Gastrocnemius medialis (tissue), 4 donors: ENCODE results near the gene COPS3. TPM values are rescaled to one million over a fixed set of nuclear protein-coding genes. Genes with fewer than 3 reads are reported as not detected.

Source experiments
- ATAC-seq, 2 donors: fragments of 150-250 bp; one replicate each; pipeline ENCODE4 v1.9.1; 2016
- DNase-seq, 2 donors: peaks; one replicate each; pipeline ENCODE4 v3.0.0-alpha.2; 2019
- H3K27ac ChIP-seq, 4 donors: fragments of 200-600 bp; sonication (generic); 1 replicate in 1 of 4; 2 replicates in 3 of 4; pipeline ENCODE4 v1.5.1; 2016 to 2018; ENCODE audit warnings: mild to moderate bottlenecking in 2 of 4, moderate library complexity in 1 of 4
- H3K27me3 ChIP-seq, 3 donors: fragments of 200-600 bp; sonication (generic) in 2 of 3; 1 replicate in 1 of 3; 2 replicates in 2 of 3; pipeline versions ENCODE4 v1.5.1 to v1.6.0; 2016 to 2019; ENCODE audit warnings: mild to moderate bottlenecking in 1 of 3, moderate library complexity in 1 of 3
- H3K36me3 ChIP-seq, 2 donors: fragments of 200-600 bp; sonication (generic) in 1 of 2; one replicate each; pipeline ENCODE4 v1.5.1; 2017 to 2018
- H3K4me1 ChIP-seq, 2 donors: fragments of 200-600 bp; sonication (generic) in 1 of 2; one replicate each; pipeline ENCODE4 v1.5.1; 2016 to 2017; ENCODE audit warnings: mild to moderate bottlenecking in 2 of 2
- H3K4me3 ChIP-seq, 4 donors: fragments of 200-600 bp; sonication (generic) in 3 of 4; 1 replicate in 1 of 4; 2 replicates in 3 of 4; pipeline ENCODE4 v1.5.1; 2016 to 2019; ENCODE audit warnings: mild to moderate bottlenecking in 2 of 4
- H3K9me3 ChIP-seq, 3 donors: fragments of 200-600 bp; sonication (generic) in 2 of 3; 1 replicate in 1 of 3; 2 replicates in 2 of 3; pipeline ENCODE4 v1.5.1; 2016 to 2019
- CTCF ChIP-seq, 5 experiments: fragments of 450-650 bp in 3 of 5; fragments of 200-600 bp in 2 of 5; sonication (generic) in 2 of 5; IDR thresholded peaks in 4 of 5; conservative IDR thresholded peaks in 1 of 5; 1 replicate in 4 of 5; 2 replicates in 1 of 5; pipeline ENCODE4 v1.5.1; 2016 to 2019; ENCODE audit warnings: antibody characterized with exemption in 5 of 5, mild to moderate bottlenecking in 3 of 5, moderate library complexity in 3 of 5
- POLR2A ChIP-seq, 2 donors: fragments of 450-650 bp; IDR thresholded peaks; one replicate each; pipeline ENCODE4 v1.6.1; 2017; ENCODE audit warnings: antibody characterized with exemption in 2 of 2, mild to moderate bottlenecking in 2 of 2, moderate library complexity in 2 of 2
- in situ Hi-C, 4 donors: fragments of 200-750 bp; cut with MboI; loops; one replicate each; pipeline versions ENCODE4 v1.15.0 to v1.8.0; 2017; ENCODE audit warnings: low sequenced_read_pairs in 4 of 4
- intact Hi-C: fragments of 100-400 bp; cut with DNase I; formaldehyde crosslinking; loops from one replicate; pipeline ENCODE4 v1.15.1; 2023; ENCODE audit warnings: low total_unique reads
- total RNA-seq, 4 donors: library from RNA; depleted of rRNA; stranded (reverse); fragments of >200 nt; gene quantifications; one replicate each; pipeline versions ENCODE4 v1.1.0 to v1.2.3, GENCODE V29; 2016

Gene COPS3
- total RNA-seq, 4 donors from 2014 or later: 145 to 249 (median 175) TPM

- Histone ChIP-seq H3K4me1 (no peaks in the 10 kb centered on the region), H3K4me3 (no peak overlapping the region), H3K36me3 (no peaks in the 10 kb centered on the region), H3K9me3 (no peaks in the 10 kb centered on the region), H3K27me3 (no peaks in the 10 kb centered on the region), H3K27ac (peak overlapping the region in 2 of 4 donors; percentile 54)
- in situ Hi-C loops: no loop called here
- peak; percentile 48 to 84 for DNase-seq
- intact Hi-C loops: no loop called here
- ATAC-seq: peak; percentile 94 to 98
- TF ChIP-seq POLR2A (IDR thresholded peaks at IDR 0.05) (no peak), CTCF (IDR thresholded peaks at IDR 0.05 in 4 of 5, conservative IDR thresholded peaks at IDR 0.05 in 1 of 5) (no peak)
Observed at GRCh38 chr17:17325228-17325627, 44.2 kb upstream of the COPS3 start.

GRCh38 chr17:17324616-17325015 lies 43.6 kb upstream of the COPS3 start:
- DNase-seq (no peak), ATAC-seq (no peak)
- no peaks in the 10 kb centered on the region for H3K36me3 ChIP-seq
- H3K4me1 ChIP-seq: no peaks in the 10 kb centered on the region
- H3K27ac ChIP-seq: no peak overlapping the region
- H3K9me3 ChIP-seq: no peaks in the 10 kb centered on the region
- in situ Hi-C loops: no loop called here
- H3K4me3 ChIP-seq: no peak overlapping the region
- intact Hi-C loops: no loop called here
- no peaks in the 10 kb centered on the region for H3K27me3 ChIP-seq
- TF ChIP-seq CTCF (IDR thresholded peaks at IDR 0.05 in 4 of 5, conservative IDR thresholded peaks at IDR 0.05 in 1 of 5) (no peak), POLR2A (IDR thresholded peaks at IDR 0.05) (no peak)

- Histone ChIP-seq H3K36me3 (no peaks in the 10 kb centered on the region), H3K27me3 (no peaks in the 10 kb centered on the region), H3K4me3 (no peak overlapping the region), H3K9me3 (no peaks in the 10 kb centered on the region), H3K27ac (no peak overlapping the region), H3K4me1 (no peaks in the 10 kb centered on the region)
- ATAC-seq: no peak
- TF ChIP-seq POLR2A (IDR thresholded peaks at IDR 0.05) (no peak), CTCF (IDR thresholded peaks at IDR 0.05 in 4 of 5, conservative IDR thresholded peaks at IDR 0.05 in 1 of 5) (no peak)
- no peak for DNase-seq
- in situ Hi-C loops: no loop called here
- intact Hi-C loops: no loop called here
Observed at GRCh38 chr17:17322516-17323510, 41.8 kb upstream of the COPS3 start.

GRCh38 chr17:17321356-17322025 lies 40.4 kb upstream of the COPS3 start:
- Histone ChIP-seq H3K4me1 (no peaks in the 10 kb centered on the region), H3K4me3 (no peak overlapping the region), H3K36me3 (no peaks in the 10 kb centered on the region), H3K9me3 (no peaks in the 10 kb centered on the region), H3K27me3 (no peaks in the 10 kb centered on the region), H3K27ac (no peak overlapping the region)
- DNase-seq: no peak
- no peak for TF ChIP-seq POLR2A (IDR thresholded peaks at IDR 0.05)
- no peak for ATAC-seq
- in situ Hi-C loops: no loop called here
- intact Hi-C loops: no loop called here

- in situ Hi-C loops: no loop called here
- no peak for DNase-seq
- H3K4me3 ChIP-seq: no peak overlapping the region
- H3K36me3 ChIP-seq: no peaks in the 10 kb centered on the region
- no peak overlapping the region for H3K27ac ChIP-seq
- intact Hi-C loops: no loop called here
- no peaks in the 10 kb centered on the region for H3K4me1 ChIP-seq
- no peaks in the 10 kb centered on the region for H3K9me3 ChIP-seq
- ATAC-seq: no peak
- no peak for TF ChIP-seq CTCF (IDR thresholded peaks at IDR 0.05 in 4 of 5, conservative IDR thresholded peaks at IDR 0.05 in 1 of 5)
- TF ChIP-seq POLR2A (IDR thresholded peaks at IDR 0.05): no peak
- no peaks in the 10 kb centered on the region for H3K27me3 ChIP-seq
Observed at GRCh38 chr17:17320911-17321220, 39.8 kb upstream of the COPS3 start.
